Nephron progenitor cell (in vitro differentiated cells): ENCODE results near the gene TRA2A.

Experiments used
- DNase-seq: peaks from one replicate; pipeline ENCODE4 v3.0.0; 2021
- H3K27ac Mint-ChIP-seq: 2 replicates; pipeline ENCODE4 v1.8.0; 2021; ENCODE audit warnings: mild to moderate bottlenecking, moderate library complexity, mixed read lengths
- H3K27me3 Mint-ChIP-seq: 2 replicates; pipeline ENCODE4 v1.8.0; 2021; ENCODE audit warnings: mild to moderate bottlenecking, low read depth, mixed read lengths; ENCODE audit not compliant: poor library complexity
- H3K36me3 Mint-ChIP-seq: 2 replicates; pipeline ENCODE4 v1.8.0; 2021; ENCODE audit warnings: low read depth, mixed read lengths
- H3K4me1 Mint-ChIP-seq: 2 replicates; pipeline ENCODE4 v1.8.0; 2021; ENCODE audit warnings: mixed read lengths
- H3K4me3 Mint-ChIP-seq: 2 replicates; pipeline ENCODE4 v1.8.0; 2021; ENCODE audit warnings: mild to moderate bottlenecking, moderate library complexity, mixed read lengths
- H3K9me3 Mint-ChIP-seq: 2 replicates; pipeline ENCODE4 v1.8.0; 2021; ENCODE audit warnings: mild to moderate bottlenecking, moderate library complexity, mixed read lengths
- TF ChIP-seq, protein P1 (sequence below): fragments of 200-600 bp; sonication (generic); IDR thresholded peaks from 2 replicates; pipeline ENCODE4 v1.5.0; 2021; ENCODE audit warnings: antibody characterized with exemption

TRA2A gene

DNA sequence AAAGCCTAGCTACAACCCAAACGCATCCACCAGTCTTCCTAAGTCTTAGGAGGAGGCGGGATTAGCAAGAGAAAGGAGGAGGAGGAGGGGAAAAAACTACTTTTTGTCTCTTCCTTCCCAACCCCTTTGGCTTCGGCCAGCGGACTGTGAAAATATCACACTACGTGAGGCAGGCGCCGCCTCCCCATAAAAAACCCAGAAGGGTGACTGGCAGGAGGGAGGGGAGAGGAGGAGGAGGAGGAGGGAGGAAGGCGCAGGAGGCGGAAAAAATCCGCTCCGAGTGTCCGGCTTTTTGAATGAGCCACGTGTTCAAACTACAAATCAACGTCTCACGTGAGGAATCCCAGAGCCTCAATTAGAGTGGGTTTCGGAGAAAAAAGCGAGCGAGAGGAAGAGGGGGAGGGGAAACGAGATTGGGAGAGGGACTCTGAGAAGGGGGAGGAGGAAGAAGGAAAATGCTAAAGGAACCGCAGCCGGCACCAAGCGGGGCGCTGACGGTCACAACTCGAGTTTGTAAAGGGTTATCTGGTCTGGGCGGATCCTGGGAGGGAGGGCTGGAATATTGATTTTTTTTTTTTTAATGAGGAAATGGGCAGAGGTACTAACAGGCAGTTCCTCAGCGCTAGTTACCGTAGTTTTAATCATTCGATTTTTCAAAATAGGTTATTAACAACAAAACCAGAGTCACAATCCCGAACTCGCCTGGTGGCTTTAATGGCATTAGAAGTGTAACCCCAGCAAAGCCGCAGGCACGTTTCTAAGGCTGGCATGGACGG, 61.3 kb downstream of the TRA2A start, which contains the start of gene IGF2BP3:
Gene IGF2BP3 (minus strand): TSS at position 162 of the 776 bp plus-strand sequence. CDS start 381 bp downstream, outside the sequence.
- Mint-ChIP-seq H3K4me3 (peak within 1 kb of the TSS; percentile 97), H3K27ac (peak within 1 kb of the TSS; percentile 98), H3K9me3 (no peaks in the 10 kb centered on the region), H3K4me1 (peaks cover 35% of the 10 kb centered on the region), H3K27me3 (no peaks in the 10 kb centered on the region), H3K36me3 (peaks cover 2% of the 10 kb centered on the region)
- TF ChIP-seq, protein P1, sequence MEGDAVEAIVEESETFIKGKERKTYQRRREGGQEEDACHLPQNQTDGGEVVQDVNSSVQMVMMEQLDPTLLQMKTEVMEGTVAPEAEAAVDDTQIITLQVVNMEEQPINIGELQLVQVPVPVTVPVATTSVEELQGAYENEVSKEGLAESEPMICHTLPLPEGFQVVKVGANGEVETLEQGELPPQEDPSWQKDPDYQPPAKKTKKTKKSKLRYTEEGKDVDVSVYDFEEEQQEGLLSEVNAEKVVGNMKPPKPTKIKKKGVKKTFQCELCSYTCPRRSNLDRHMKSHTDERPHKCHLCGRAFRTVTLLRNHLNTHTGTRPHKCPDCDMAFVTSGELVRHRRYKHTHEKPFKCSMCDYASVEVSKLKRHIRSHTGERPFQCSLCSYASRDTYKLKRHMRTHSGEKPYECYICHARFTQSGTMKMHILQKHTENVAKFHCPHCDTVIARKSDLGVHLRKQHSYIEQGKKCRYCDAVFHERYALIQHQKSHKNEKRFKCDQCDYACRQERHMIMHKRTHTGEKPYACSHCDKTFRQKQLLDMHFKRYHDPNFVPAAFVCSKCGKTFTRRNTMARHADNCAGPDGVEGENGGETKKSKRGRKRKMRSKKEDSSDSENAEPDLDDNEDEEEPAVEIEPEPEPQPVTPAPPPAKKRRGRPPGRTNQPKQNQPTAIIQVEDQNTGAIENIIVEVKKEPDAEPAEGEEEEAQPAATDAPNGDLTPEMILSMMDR: no peak
- DNase-seq: peak; percentile 80

DNA sequence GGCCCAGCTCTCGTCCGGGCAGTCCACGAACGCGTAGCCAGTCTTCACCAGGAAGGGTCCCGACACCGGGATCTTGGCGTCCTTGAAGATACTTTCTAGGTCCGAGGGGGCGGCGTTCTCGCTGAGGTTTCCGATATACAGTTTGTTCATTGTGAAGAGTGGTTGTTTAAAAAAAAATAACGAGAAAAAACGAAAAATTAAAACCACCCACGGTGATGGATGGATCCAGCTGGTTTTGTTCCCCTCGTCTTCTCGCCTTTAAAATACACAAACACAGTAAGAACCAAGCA, 61.9 kb downstream of the TRA2A start:
- Mint-ChIP-seq H3K4me1 (peaks cover 41% of the 10 kb centered on the region), H3K9me3 (no peaks in the 10 kb centered on the region), H3K27me3 (no peaks in the 10 kb centered on the region), H3K36me3 (peaks cover 7% of the 10 kb centered on the region), H3K4me3 (peak overlapping the region; percentile 97), H3K27ac (peak overlapping the region; percentile 98)
- TF ChIP-seq, protein P1: no peak
- DNase-seq: no peak

DNA sequence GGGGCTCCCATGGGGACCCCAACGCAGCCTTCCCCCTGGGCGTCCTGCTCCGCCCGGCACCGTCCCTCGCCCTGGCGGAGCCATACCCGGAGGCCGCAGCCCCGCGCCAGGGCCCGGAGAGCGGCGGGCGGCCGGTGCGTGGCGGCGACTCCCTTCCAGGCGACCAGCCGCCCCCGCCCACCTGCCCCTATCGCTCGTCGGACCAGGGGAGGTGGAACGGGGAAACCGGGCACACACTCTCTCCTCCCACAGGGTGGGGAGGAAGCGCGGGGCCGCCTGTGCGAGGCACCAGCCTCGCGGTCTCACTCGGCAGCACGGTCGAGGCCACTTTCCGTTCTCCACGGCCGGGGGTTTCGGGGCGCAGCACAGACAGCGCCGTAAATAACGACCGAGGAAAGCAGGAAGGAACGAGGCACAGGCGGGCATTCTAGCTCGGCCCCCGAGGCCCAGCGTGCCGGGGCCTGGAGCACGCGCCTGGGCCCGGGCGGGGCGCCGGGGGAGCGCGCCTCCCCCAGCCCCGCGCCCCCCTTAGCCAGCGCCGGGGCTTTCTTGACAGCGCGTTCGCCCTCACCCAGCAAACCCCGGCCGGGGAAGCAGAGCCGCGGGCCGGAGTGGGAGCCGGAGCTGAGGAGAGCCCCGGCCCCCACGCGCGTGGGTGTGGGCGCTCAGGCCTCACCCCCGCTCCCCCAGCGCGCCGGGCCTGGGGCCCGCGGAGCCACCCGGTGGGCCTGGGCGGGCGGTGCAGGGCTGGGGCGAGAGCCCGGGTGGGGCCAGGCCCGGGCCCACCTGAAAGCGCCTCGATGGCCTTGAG, 62.4 kb downstream of the TRA2A start:
- Mint-ChIP-seq H3K4me3 (peak overlapping the region; percentile 99), H3K4me1 (peaks cover 47% of the 10 kb centered on the region)

DNA sequence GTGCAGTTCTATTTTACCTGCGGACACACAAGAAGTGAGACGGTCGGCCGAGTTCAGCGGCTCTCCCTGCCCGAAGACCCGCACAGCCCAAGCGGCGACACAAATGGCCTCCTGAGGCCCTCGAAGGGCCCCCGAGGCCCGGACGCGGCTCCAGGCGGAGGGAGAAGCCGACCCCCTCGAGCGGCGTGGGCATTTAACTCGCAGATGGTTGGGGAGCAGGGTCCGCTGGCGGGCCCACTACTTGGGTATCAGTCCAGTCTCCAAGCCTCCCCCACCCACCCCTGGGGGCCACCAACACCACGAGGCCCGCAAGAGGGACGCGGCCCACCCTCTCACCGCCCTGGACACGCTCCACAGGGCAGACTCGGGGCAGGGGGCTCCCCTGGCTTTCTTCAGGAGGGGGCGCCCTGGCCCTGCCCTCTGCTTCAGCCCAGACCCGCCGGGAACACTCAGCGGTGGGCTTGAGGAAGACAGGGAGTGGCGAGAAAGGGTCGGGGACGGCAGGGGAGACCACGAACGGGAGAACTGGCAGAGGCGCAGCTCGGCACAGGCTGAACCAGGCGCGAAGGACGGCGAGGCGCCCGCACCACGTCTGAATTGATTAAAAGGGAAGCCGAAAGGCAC, 63.1 kb downstream of the TRA2A start:
- DNase-seq: peak; percentile 43
- Mint-ChIP-seq H3K4me3 (peak overlapping the region; percentile 99), H3K27ac (peak overlapping the region; percentile 99), H3K4me1 (peaks cover 54% of the 10 kb centered on the region), H3K9me3 (no peaks in the 10 kb centered on the region), H3K36me3 (peaks cover 11% of the 10 kb centered on the region), H3K27me3 (no peaks in the 10 kb centered on the region)
- TF ChIP-seq, protein P1: no peak

More for the DNA sequence above, 62.4 kb downstream of the TRA2A start:
- Mint-ChIP-seq H3K27me3 (no peaks in the 10 kb centered on the region), H3K36me3 (peaks cover 10% of the 10 kb centered on the region), H3K9me3 (no peaks in the 10 kb centered on the region), H3K27ac (no peak overlapping the region)
- peak; percentile 50 for DNase-seq
- TF ChIP-seq, protein P1: no peak

DNA sequence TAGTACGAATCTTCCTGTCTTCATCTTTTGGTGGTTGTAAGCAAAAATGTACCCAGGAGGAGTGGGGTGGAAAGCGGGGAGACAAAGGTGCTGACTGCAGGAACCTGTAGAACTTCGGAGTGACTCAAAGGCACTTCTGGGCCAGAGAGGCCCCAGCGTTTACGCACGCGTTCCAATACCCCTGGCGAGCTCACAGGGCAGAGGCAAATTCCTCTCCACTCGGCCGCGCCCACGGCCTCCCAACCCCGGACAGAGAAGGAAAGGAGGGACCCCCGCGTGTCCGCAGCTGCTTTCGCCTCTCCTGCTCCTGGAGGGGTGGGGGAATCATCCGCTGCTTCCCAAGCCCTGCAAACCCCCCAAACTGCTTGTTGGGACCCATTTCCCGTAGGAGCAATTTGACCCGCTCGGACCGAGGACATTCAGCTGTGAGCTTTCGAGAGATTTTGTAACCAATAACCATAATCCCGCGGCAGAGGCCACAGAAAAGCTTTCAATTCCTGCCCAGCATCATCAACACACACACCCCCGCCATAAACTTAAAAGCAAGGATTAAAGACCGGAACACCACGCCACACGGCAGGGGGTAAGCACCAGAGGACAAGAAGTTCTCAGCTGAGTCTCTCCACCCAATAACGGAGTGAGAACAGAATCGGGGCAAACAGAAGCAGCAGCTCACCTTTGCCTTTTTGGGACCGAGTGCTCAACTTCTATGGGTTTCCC, 63.8 kb downstream of the TRA2A start:
- DNase-seq: peak; percentile 49
- Mint-ChIP-seq H3K27ac (peak overlapping the region; percentile 99), H3K27me3 (no peaks in the 10 kb centered on the region), H3K4me1 (peaks cover 56% of the 10 kb centered on the region), H3K4me3 (peak overlapping the region; percentile 99), H3K36me3 (peaks cover 18% of the 10 kb centered on the region), H3K9me3 (no peaks in the 10 kb centered on the region)
- TF ChIP-seq, protein P1: no peak
